Measurements from ENCODE around the gene GPATCH4.
"Not testable (repeated sequence)": the region's sequence is repeated elsewhere in the genome, so short reads cannot be mapped to it uniquely, and the experiment has no call there.

Gene GPATCH4

DNA sequence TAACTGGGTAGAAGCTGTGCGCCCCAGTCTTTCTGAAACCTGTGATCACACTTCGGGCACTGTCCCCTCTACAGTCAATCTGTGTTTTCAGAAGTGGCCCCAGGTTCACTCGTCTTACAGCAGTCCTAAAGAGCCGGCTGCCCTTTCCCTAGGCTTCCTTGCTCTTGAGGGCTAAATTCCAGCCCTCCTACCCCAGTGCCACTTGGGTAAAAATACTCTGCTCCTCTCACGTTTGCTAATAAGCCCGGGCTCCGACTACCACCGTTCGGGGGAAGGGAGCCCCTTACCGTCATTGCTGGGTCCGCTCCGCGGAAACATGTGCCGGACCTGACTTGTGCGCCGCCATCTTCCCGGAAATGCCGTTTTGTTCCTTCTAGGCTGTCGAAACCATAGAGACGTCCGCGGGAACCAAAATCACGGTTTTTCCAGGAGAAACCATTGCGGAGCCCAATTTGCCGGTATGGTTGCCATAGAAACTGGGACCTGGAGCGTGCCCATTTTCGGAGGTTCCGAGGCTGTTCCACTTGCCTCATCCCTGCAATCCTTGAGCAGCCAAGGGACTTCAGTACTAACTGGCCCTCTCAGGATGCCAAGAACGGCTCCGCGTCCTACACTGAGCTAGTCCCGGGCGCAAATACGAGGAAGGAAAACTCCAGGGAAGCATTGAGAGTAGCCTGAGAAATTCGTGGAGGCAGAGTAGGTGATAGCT, at the start of gene GPATCH4:
Gene GPATCH4, minus strand, starts transcription at position 358 of the 709 bp plus-strand sequence.
- DNase-seq: peak; percentile 90

DNA sequence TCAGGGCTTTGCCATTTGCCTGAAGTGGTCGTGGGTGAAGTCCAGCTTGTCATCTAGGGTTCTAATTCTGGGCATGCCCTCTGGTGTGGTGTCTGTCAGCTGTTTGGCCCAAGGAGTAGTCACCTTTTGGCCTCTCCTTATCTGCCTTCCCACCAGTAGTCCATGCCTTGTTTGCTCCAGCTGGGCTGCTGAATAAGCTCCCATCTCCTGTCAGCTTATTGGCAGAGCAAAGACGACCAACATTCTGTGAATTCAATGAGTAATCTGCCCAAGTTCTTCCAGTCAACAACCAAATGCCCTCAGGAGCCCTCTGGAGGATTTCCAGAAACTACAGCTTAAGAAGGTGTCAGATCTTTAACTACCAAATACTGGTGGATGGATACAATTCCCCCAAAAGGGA, 47.7 kb upstream of the GPATCH4 start:
- no peak for DNase-seq

DNA sequence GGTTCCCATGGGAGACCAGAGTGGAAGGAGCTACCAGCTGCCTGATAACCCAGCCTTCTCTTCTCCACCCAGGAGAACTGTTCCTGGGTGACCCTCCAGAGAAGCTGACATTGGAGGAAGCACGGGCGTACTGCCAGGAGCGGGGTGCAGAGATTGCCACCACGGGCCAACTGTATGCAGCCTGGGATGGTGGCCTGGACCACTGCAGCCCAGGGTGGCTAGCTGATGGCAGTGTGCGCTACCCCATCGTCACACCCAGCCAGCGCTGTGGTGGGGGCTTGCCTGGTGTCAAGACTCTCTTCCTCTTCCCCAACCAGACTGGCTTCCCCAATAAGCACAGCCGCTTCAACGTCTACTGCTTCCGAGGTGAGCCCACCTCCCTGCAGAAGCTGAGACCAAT, 47.2 kb upstream of the GPATCH4 start:
- no peak for DNase-seq

DNA sequence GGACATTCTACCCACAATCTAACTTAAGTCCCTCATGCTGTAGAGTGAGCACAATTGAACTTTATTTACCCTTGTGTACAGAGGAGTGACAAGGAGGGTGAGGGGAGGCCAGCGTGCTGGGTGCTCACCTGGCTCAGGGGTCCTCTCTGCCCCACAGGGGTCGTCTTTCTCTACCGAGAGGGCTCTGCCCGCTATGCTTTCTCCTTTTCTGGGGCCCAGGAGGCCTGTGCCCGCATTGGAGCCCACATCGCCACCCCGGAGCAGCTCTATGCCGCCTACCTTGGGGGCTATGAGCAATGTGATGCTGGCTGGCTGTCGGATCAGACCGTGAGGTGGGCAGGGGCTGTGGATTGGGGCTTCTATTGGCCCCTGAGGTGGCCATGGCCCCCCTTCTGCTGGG, 46.1 kb upstream of the GPATCH4 start:
- DNase-seq: no peak

DNA sequence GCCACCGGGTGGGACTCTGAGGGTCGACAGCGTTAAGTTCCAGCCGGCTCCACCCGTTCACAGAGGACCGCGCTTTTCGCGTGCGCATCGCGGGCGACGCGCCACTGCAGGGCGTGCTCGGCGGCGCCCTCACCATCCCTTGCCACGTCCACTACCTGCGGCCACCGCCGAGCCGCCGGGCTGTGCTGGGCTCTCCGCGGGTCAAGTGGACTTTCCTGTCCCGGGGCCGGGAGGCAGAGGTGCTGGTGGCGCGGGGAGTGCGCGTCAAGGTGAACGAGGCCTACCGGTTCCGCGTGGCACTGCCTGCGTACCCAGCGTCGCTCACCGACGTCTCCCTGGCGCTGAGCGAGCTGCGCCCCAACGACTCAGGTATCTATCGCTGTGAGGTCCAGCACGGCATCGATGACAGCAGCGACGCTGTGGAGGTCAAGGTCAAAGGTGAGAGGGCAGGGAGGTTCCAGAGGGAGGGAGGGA, 45.5 kb upstream of the GPATCH4 start:
- no peak for DNase-seq

DNA sequence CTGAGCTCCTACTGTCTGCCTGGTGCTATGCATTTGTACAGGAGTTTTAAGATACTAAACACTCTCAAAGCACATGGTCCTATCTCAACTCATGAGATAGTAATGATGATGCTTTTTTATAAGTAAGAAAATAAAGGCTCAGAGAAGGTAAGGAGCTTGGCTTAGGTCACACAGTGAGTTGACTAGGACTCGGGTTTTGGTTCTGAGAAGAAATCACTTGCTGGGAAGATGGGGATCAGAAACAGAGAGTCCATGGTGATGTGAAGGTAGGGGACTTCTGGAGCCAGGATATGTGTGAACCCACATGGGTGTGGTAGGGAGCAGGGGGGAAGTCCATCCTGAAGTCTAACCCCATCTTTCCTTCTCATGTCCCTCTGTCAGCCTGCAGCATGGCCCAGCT, 44.4 kb upstream of the GPATCH4 start:
- no peak for DNase-seq

DNA sequence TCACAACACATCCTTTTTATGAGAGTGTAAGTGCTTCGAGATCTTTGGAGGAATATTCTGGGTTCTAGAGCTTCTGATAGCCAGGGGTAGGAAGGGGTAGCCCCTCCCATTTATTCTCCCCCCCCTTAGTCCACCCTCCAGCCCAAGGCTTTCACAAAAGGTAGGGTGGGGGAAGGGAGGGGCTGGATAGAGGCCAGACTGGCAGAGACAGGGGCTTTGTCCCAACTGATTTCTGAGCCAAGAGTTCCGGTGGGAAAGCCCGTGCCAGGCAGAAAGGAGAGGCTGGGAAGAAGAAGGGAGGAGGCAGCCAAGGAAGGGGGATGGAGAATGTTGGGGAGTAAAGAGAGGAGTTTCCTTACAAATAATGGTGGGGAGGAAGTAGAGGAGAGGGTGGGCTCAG, 43.8 kb upstream of the GPATCH4 start:
- DNase-seq: no peak

DNA sequence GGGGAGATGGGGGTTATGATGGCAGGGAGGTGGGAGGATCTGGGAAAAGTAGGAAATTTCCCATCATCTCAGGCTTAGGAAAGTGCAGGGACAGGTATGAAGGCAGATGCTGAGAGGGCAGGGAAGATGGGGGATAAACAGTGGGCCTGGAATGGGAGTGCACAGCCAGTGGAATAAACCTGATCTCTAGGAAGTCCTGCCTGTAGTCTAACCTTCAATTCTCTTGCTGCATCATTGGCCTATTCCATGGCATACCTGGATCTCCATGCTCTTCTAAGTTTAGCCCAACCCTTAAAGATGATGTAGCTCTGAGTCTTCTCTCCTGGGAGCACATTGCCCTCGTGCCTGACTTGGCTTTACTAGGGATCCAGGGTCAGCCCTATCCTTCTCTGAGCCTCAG, 43.4 kb upstream of the GPATCH4 start:
- no peak for DNase-seq

DNA sequence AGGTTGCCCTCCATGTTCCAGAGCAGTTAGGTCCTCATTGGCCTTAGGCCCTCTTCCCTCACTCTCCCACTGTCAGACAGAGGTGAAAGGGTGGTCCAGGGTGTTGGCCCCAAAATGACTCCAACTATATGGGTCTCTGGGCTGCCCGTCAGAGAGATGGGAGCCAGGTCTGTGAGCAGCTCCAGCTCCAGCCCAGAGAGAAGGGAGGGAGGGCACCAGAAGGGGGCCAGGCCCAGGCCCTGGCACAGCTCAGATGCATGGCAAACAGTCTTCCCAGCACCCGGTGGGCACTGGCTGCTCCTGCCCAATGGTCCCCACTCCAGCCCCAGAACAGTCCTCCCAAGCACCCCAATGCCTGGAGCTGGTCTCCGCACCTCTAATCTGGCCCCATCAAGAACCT, 42.9 kb upstream of the GPATCH4 start:
- DNase-seq: no peak

DNA sequence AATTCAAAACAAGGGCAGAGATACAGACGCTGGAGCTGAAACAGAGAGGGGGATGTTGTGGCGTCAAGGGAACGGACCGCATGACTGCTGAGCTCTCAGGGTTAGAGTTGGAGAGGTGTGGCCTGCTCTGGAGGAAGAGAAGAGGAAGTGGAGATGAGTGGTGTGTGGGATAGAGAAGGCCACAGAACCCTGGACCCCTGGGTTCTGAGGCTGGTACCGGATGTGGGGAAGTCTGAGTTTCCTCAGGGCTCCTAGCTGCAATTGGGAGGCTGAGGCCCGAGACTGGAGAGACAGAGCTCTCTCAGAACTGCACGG, 42.5 kb upstream of the GPATCH4 start:
- DNase-seq: no peak

DNA sequence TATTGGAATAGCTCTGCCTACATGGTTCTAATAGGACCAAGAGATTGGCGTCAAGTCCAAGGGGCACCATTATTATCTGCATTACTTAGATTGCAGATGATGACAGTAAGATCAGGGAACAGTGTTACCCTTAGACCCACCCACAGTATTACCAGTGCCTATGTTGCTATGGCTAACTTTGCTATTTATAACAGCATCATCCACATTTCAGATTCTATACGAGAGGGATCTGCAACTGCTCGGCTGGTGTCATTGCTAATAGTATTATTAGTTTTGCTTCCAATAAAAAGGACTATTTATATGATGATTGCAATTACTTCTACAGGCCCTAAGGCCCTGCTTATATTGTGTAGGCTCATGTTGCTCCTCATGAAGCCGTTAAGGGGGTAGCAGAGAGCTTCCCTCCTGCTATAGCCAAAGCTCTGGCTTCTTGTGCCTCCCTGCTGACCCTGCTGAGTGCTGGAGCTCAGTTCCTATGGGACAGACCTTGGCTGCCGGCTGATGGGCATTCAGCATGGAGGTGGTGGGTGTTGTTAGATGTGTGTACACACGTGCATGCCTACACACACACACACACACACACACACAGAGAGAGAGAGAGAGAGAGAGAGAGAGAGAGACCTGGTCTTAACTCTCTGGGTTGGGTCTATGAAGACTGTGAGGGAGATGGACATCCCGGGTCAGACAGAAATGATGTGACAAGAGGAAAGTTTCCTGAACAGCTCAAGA, 41.9 kb upstream of the GPATCH4 start:
- no peak for DNase-seq

DNA sequence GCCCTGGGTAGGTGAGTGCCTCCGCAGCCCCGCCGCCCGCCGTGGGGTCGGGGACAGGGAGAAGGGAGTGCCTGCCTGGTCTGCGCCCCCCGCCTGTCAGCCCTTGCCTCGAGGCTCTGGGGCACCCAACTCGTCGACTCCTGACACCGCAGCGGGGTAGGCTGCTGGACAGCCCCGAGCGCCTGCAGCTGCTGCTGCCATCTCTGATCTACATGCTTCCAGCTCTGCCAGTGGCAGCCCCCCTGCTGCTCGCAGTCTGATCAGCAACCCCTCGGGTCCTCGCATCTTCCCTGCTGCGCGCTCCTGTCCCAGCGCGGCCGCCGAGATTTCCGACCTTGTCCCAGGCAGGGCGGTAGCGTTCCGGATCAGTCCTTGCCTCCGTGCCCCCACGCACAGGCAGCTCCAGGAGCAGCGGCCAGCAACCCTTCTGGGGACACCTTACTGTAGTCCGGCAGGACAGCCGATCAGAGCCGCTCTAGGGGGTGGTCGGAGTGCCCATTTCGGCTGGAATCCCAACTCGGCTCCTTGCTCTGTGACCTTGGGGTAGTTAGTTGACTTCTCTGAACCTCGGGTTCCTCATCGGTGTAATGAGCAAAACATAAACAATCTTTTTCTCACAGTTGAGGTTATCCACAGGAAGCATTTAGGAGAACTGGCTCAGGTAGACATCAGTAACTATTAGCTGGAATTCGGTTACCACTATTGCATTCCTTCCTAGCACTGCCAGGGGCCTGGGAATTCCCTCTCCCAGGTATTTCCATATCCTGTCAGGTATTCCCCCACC, 41.2 kb upstream of the GPATCH4 start:
- no peak for DNase-seq

DNA sequence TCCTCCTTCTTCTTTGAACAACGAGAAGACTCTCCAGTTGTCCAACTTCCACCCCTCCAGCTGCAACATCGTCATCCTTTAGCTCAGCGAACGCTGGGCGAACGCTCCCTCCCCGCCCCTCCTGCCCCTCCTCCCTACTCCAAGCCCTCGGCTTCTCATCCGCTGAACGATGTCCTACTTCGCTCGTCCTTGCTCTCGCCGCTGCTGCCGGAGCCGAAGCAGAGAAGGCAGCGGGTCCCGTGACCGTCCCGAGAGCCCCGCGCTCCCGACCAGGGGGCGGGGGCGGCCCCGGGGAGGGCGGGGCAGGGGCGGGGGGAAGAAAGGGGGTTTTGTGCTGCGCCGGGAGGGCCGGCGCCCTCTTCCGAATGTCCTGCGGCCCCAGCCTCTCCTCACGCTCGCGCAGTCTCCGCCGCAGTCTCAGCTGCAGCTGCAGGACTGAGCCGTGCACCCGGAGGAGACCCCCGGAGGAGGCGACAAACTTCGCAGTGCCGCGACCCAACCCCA, 40.5 kb upstream of the GPATCH4 start, which contains the start of gene BCAN:
Gene BCAN, plus strand, starts transcription at position 357 of the 504 bp plus-strand sequence. CDS start 3,938 bp downstream, outside the sequence.
- DNase-seq: no peak

DNA sequence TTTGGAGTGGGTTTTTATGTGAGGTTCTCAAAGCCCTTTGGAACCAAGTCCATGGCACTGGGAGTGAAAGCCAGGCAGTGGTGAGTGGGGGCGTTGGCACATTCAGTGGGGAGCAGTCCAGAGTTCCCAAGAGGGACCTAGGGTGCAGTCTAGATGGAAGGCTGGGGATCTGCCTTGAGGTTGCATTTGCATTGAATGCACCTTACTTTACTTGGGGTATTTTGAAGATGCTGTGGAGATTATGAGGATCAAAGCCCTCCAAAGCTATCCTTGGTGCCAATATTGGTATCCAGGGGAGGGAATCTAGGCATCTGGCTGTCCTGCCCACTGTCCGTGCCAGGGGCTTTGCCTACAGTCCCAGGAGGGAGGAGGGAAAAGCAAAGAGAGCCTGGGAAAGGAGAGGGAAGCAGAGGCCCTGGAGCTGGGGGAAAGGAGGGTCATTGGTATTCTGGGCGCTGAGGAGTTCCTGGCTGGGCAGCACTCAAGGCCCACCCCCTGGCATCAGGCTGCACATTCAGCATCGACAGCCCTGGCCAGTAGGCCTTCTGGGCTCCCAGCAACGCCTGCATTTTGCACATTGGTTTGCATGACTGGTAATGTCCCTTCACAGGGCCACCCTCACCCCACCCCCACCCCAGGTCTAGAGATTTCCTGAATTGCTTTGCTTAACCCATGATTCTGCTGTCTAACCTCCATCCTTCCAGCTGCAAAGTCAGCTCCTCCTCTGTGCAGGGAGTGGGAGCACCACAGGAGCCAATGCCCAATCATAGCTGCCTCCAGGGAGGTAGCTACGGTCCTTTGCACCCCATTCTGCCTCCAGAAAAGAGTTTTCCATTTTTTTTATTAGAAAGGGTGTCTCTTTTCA, 39.8 kb upstream of the GPATCH4 start:
- DNase-seq: no peak

DNA sequence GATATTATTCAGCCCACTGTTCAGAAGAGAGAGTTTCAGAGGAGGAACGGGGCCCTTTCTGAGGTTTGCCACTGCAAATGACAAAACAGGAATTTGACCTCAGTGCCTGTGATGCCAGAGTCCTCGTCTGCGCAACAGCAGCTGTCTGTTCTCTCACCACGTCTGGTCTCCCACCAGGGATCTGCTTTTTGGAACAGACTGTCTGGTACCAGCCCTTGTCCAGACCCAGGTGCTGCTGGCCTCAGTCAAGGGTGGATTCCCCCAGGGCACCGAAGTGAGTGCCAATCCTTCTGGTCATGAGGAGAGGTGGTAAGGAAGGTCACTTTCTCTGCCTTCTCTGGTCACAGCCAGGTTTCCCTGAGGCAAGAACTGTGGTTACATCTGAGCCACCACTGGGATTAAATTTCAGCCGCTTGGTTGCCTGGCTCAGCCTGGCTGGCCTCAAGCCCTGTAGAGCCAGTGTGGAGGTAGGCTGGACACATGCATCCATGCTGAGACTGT, 38.4 kb upstream of the GPATCH4 start:
- no peak for DNase-seq

DNA sequence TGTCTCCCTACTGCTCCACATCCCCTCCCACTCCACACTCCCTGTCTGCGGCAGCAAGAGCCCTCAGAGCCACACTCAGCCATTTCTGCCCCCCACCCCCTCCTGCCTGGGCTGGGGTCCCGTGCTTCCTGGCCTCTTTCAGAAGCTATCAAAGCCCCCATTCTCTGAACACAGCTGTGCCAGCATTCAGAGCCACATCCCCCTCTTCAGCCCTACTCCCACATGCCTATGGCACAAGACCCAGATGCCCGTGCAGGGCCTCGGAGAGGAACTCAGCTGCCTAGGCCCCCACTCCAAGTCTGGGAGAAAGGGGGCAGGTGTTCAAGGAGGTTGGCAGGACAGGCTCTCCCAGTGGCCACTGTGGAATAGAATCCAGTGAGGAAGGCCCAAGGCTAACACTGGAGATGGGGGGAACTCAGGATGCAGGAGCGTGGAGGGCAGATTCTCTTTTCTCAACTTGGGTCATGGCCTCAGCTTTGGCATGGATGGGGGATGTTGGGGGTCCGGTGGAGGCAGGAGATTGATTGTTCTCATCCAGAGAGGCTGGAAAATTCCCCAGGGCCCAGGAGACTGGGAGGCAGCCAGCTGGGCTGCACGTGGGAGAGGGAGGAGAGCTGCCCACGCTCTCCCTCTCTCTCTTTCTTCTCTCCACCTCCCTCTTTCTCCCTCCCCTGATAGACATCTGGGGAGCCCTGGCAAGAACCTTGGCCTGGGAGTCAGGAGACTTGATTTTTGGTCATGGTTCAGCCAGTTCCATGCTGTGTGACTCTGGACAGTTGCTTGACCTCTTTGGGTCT, 37.1 kb upstream of the GPATCH4 start:
- no peak for DNase-seq

DNA sequence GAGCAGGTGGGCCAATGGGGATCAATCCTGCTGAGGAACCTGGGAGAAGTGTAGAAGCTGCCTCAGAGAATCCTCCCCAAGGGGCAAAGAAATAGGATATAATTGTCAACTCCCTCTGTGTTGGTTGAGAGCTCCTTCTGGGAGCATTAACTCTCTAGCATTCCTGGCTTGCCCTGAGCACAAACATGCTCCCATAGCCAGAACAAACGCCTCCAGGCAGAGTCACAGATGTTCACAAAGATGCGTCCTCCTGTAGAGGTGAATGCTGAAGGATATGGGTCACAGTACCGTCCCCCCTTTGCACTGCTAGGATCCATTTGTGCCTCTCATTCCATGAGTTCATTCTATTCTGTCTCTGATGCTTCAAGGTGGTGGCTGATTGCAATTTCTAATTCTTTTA, 31.1 kb upstream of the GPATCH4 start:
- no peak for DNase-seq

DNA sequence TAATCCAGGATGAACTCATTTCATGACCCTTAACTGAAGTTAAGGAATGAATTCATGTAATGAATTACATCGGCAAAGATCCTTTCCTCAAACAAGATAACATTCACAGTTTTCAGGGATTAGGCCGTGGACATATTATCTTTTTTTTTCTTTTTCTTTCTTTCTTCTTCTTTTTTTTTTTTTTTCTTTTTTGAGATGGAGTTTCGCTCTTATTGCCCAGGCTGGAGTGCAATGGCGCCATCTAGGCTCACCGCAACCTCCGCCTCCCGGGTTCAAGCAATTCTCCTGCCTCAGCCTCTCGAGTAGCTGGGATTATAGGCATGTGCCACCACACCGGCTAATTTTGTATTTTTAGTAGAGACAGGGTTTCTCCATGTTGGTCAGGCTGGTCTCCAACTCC, 29.9 kb upstream of the GPATCH4 start:
- not testable (repeated sequence) for DNase-seq

DNA sequence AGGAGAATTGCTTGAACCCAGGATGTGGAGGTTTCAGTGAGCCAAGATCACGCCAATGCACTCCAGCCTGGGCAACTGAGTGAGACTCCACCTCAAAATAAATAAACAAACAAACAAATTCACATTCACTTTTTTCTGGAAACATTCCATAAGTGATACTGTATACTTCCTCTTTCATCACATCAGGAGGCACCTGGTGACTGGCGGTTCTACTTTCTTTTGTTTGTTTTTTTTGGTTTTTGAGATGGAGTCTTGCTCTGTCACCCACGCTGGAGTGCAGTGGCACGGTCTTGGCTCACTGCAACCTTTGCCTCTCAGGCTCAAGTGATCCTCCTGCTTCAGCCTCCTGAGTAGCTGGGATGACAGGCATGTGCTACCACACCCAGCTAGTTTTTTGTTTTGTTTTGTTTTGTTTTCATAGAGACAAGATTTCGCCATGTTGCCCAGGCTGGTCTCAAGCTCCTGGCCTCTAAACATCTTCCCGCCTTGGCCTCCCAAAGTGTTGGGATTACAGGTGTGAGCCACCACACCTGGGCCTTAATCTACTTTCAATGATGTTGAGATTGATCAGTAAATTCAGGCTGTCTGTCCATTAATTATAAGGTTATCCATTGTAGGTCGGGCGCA, 28.7 kb upstream of the GPATCH4 start:
- DNase-seq: no peak

DNA sequence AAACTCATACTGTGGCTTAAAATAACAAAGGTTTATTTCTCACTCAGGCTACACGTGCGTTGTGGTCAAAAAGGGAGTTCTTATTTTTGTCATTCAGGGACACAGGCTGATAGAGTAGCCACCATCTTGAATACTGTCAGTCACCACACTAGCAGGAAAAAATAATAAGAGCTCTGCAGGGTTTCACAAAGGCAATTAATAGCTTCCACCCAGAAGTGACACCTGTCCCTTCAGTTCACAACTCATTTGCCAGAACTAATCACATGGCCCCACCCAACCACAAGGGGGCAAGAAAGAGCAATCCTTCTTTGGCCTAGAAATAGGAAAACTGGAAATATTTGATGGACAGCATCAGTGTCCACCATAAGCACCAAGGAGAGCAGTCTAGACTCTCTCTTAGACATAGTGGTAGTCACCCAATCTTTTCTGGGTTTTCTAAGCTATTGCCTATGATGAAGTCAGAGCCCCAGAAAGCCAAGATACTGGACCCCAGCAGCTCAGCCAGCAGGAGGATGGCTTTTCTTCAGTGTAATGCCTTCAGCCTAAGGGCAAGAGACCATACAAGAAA, 26.1 kb upstream of the GPATCH4 start:
- DNase-seq: peak; percentile 67

DNA sequence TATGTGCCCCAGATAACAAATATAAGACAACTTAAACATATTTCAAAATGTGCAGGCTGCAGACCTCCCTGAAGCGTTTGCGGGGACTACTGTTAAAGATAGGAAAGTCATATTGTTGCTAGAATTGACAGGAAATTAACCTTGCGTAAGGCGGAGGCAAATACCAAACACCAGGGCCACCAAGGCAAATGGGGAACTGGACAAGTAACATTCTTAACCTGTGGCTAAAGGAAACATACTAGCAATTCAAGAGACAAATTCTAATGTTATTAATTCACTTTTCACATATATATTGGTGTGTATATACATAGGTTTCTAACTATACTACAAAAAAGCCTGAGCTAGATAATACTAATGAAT, 24.8 kb upstream of the GPATCH4 start:
- no peak for DNase-seq

All from SHP77 treated with DMSO at 0.1 percent for 48 hours (cell line).